ENCODE measurements around the gene ZC2HC1B. TPM values are rescaled to one million over a fixed set of nuclear protein-coding genes. Genes with fewer than 3 reads are reported as not detected.

The ZC2HC1B gene
- polyA plus RNA-seq, 1 donor, result not detected

DNA sequence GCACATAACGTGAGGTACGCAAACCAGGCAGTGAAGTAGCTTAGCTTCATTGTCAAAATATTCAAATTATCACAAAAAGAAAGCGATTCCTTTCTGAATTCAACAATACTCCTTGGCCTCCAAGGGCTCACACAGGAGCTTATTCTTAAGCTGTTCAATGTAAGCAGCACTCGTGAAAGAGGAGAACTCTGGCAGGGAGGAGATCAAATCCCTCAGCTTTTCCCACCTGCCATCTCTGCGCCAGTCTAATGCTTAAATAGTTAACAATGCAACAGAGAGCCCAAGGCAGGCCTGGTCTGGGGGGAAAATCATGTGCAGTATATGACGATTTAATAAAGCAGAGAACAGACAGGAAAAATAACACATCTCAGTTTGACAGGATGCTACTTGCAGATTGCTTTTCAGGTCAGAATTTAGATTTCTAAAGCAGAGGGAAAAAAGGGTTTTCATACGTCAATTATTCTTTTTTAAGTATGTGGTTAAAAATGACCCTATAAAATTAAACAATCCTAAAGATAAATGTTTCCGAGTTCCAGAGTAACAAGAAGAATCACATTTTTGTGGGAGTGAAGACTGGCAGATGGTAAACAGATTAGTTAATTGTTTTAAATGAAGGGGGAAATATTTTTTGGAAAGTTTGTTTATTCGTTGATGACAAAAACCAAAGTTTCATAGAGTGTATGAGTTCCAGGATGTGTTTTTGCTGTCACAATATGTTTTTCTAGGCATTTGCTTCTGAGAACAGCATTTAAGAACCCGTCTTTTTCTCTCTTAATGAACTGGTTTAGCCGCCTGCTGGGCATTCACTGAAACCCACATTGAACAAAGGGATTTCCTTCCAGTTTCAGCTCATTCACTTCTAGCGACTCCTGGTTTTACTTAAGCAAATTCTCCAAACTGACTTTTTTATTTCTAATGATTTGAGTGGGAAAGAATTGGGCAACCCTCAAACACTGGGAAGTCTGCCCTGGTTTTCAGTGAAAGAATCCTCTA, 97.9 kb downstream of the ZC2HC1B start:
- DNase-seq, result peak; percentile 57

DNA sequence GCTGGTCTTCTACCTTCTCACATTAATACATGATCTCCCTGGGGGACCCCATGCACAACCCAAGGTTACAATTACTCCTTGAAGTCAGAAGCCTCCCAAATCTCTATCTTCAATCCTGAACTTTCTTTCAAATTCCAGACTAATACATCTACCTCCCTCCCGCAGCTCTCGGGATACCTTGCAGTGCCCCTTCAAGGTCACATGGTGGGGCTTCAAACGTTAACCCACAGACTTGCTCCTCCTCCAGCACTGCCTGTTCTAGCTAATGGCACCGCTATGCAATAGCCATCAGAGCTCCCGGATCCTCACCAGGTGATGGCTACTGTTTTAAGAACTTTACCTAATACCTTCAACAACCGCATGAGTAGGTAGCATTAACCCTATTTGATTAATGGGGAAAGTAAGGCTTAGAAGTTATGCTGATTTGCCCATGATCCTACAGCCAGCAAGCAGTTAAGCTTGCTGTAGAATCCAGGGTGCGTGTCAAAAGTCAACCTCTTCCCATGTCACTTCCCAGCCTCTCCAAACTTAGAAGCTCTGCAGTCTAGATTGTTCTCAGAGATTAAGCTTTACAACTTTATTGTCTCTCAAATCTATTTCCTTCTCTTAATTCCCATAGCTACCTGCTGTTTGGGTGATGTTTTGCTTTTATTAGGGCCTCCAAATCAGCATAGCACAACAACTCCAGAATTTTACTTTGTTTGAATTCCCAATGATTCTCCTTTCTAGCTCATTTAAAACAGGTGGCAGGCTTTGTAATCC, 99.1 kb downstream of the ZC2HC1B start:
- no peak for DNase-seq

DNA sequence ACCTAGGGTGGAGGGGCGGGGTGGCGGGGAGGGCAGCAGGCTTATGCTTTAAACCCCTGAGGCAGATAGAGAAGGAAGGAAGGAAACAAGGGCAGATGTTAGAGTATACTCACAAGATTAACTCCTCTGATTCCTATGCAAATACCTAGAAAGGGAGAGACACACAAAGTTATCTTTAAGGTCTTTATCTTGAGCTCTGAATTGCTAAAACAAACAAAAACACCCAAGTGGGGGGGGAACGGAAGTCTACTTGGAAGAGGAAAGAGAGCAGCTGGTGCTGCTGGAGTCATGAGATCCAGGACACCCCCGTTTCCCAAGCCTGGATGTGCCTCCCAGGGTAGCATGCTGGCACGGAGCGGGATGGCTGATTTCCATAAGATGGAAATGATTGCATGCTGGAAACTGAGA, 100.4 kb downstream of the ZC2HC1B start:
- DNase-seq, result no peak

DNA sequence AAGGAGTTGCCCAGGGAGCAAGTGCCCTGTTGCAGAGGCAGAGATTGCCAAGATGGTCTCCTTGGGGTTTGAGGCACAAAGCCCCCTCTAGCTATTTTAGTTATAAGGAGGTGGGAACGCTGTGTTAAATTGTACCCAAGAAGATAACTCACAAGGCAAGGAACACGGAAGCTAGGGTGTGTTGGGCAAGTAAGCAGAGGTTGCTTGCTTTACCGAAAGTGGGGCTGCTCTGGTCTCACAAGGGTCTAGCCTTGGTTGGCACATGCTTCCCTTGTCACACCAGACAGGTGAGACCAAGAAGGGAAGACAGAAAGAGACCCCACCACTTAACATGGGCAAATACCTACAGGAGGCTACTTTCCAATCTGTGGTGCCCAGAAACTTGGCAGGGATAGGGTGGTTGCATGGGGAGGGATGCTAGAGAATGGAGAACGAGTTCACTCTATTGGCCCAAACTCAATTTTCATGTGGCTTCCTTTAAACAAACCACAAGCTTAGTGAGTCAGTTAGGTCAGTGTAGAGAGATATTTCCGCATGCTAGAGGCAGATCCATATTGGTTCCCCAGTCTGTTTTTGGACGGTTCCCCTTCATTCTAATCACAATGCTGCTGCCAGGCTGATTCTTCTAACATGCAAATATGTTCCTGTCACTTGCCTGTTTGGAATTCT, 101.4 kb downstream of the ZC2HC1B start:
- DNase-seq, result no peak

DNA sequence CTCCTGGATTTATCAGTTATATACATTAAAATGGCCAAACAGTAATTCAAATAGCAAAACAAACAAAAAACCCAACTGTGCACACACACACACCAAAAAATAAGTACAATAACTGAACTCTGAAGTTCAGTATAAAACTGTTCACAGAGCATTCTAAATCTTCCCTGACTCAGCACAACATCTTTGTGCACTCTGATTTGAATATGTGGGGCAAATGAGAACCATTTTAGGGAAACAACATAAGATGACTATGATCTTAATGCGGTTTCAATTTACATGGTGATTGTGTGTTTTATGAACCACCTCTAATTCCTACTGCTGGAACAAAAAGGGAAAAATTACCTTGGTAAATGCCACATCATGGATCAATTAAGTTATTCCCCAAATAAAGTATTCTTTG, 102.0 kb downstream of the ZC2HC1B start:
- no peak for DNase-seq

DNA sequence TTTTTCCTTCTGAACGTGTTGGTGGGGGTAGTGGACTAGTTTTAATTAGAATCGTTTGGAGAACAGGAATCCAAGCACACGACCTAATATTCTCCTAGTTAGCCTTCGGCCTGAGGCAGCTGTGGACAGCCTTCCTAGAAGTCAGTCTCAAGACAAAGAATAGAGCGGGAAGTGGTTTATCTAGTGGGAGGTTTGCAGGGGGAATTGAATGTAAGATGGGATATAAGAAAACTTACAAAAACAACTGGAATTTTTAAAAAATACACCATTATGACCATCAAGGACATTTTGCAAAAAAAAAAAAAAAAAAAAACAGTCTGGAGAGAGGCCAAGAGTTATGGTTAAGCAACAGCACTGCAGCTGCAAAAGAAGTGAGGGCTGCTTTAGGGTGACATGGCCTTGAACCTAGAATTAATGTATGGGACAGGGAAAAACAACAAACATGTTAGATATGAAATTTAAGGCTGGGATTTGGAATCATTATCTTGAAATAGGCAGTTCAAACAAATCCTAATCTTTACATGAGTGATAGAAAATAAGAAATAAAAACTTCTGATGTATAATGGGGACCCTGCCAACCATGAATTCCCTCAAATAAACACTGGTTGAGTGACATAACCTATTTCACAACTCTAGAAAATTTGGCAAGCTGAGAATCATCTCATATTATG, 103.6 kb downstream of the ZC2HC1B start:
- no peak for DNase-seq

DNA sequence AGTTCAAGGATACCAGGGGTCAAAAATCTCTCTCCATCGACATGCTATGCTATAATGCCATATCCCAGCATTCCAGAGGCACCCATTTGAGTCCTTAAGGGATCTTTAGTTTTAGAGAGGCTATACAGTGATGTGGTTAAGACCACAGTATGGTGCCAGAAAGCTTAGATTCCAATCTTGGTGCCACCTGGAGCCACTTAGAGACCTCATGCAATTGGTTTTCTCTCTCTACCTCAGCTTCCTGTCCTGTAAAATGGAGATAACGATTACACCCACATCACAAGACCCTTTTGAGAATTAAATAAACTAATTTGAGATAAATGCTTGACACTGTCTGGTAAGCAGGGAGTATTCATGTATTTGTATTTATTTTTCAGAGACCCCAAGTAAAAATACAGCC, 104.8 kb downstream of the ZC2HC1B start:
- no peak for DNase-seq

DNA sequence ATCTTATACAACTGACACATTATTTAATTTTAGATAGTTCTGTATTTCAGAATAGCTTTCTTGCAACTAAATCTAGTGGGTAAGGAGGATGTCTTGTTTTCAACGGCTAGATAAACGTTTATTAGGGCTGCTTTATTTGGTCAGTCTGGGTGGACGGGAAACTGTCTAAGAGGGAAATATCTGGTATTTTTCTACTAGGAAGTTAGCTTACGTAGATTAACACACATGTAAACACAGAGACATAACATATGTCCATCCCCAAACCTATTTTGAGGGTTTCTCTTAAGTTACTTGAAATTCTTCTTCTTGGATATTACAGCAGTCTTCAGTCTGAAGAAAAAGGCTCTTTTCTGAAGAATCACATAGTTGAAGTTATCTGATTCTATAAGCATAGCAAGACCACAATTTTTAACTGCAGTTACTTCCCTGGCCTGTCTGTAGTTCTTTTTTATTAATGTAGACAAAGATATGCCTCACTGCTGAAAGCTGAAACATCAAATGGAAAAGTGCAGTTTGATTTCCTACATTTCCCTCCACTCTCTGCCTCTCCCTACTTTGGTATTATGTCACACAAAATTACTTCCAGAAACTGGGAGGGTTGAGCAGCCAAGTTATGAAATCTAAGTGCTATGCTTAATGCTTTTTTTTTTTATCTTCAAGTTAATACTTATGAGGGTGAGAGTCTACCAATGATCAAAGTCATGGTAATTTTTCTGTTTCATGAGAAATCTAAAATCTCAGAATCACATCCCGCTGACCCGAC, 106.4 kb downstream of the ZC2HC1B start:
- DNase-seq, result no peak

DNA sequence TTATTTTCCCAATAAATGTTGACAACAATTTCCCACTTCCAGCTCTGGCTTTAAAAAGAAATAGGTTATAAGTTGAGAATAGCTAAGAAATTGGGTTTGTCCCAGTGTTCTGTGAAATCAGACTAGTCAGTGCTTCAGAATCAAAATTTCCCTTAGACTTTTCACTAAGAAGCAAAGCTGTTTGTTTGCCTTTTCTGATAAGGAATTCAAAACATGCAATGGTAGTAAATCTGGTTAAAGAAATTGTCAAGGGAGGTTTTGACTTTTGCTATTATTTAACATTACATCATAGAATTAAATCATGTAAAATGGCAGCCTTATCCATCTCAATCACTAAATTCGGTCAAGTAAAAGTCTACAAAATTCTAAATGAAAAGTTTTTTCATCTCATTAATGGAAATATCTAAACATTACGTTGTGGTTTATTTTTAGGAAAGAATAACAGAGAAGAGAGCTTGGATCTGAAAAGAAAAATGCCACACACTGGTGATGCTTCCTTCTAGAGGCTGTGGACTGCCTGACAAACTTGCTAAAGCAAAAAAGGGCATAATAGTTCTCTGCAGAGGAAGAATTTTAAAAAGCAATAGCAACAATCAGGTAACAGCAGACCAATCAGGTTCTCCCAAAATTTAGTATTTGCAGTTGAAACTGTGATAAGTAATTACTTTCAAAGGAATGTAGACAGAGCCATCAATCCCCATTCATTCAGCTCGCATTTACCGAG, 107.4 kb downstream of the ZC2HC1B start:
- peak; percentile 31 for DNase-seq

DNA sequence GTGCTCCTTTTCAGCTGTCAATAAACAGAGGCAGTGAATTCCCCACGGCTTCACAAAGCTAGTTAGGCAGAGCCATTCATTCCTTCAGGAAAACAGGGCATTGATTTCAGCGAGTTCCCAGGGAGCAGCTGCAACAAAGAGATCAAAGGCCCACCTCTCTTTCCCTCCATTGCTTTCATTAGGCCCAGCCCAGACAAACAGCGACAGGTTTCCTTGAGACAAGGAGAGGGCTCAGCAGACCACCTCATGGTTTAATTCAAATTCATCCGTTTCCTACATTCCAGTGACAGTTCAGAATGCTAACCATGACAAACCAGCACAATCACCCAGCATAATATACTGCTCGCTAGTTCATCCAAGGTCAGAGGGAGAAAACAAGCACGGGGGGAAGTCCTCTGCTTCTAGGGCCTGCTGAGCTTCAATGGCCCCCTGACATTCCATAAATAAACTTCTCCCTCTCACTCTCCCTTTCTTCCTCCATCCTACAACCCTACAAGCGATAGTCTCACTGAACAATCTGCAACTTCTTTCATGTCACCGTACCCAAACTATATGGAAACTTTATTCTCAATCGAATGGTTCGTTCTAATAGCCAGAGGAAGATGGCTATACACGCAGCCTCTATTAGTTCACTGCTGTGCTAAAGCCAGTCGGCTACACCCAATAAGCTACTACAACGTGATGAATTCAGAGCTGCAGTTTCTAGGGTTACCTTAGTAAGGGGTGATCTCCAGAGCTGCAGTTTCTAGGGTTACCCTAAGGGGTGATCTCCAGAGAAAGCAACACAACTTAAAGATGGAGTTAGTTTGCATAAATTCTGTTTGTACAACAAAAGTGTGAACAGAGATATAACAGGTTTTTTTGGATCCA, 109.1 kb downstream of the ZC2HC1B start:
- DNase-seq, result peak; percentile 52

DNA sequence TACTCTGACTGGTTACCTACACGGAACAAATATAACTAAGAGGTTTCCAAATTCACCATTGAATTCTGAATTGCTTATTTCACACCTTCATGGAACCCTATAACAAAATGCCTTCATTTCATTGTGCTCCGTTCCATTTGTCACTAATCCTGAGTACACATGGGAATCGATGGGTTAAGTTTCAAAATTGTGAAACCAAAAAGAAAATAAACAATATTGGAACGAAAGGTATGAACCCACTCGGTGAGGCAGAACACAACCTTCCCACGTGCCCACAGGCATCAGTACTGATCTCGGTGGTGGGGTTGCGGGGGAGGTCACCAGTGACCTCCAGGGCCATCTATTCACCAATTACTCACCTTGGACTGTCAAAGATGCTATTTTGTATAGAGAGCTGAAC, 109.8 kb downstream of the ZC2HC1B start:
- DNase-seq, result no peak

DNA sequence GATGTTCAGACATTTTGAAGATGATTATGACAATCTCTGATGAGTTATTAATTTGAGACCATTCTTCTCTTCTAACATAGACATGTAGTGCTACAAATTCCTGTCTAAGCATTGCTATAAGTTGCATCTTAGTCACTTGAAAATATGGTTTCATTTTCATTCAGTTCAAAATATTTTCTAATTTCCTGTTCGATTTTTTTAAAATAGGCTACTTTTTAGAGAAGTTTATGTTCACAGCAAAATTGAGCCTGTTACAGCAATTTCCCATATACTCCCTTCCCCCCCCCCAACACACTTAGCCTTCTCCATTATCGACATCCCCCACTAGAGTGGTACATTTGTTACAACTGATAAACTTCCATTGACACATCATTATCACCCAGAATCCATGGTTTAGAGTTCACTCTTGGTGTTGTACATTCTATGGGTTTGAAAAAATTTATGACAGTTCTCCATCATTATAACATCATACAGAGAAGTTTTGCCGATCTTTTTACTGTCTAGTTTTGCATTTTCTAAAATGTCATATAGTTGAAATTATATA, 112.6 kb downstream of the ZC2HC1B start:
- DNase-seq, result no peak

DNA sequence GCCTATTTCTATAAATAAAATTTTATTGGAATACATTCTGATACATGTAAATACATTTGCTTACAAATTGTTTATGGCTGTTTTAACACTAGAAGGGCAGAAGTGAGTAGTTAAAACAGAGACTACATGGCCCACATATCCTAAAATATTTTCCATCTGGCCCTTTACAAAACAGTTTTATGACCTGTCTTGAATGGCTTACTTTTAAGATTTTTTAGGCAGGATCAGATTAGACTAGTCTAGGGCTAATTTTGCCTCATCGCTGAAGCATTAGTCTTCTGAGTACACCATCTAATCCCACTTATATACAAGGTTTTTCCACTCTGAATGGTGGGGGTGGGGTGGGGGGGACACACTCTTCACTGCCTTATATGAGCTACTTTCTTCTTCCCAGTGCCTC, 116.6 kb downstream of the ZC2HC1B start:
- no peak for DNase-seq

DNA sequence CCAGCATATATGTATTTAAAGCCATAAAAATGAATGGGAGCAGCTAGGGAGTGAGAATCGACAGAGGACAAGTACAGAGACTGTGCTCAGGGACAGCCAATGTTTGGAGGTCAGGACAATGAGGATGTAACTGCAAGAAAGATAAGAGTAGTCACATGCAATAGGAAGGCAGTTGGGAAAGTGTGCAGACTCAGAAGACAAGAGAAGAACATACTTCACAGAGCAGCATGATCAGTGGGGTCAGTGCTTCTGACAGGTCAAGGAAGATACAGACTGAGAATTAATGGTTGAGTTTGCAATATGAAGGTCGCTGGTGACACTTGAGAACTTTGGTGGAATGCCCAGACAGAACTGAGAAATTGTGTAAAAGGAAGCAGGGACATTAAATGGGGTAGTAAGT, 118.7 kb downstream of the ZC2HC1B start:
- DNase-seq, result no peak

DNA sequence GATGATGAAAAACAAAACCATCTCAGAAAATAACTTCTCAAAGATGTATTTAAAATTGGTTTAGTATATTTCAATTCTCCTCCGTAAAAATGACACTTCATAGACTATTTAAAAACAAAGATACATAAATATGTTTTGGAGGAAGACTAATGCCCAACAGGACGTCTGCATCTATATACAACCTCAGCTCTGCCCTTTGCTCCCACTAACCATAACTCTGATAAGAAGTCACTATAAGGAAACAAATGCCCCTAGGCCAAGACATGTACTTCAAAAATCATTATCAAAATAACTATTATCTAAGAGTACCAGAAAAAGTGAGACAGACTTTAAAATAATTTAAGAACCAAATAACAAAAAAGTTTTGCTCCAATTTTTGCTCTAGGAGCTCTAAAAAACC, 120.4 kb downstream of the ZC2HC1B start:
- no peak for DNase-seq

DNA sequence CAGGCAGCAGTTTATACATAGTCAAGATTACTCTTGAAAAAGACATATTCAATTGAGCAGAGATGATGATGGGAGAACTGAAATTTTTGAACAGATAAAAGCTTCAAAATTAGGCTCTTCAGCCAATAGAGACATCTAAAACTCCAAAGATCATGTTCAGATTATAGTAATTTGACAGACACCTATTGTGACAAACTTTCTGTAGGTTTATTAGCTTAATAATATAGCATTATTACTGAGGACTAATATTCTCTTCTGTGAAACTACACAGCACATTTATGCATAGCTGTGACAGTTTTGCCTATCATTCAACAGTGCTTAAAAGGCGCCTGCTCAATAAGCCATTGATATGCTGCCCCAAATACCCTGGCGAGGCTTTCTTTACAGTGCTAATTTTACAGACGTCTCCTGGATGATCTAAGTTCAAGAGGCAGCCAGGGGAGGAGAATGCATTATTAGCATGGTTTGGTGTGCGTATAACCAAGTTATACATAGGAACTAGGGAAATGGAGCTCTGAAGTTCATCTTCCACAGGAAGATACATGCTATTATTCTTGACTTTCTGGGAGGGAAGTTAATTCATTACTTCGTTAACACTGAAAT, 122.3 kb downstream of the ZC2HC1B start:
- no peak for DNase-seq
